ENCODE results near the gene SCYL3. TPM values are rescaled to one million over a fixed set of nuclear protein-coding genes. Genes with fewer than 3 reads are reported as not detected.

SCYL3 gene
- polyA plus RNA-seq, 3 donors, result 2.3 to 4.9 (median 3.6) TPM

- no peaks in the 10 kb centered on the region for H3K36me3 Mint-ChIP-seq
- peaks cover 7 to 11% of the 10 kb centered on the region in 2 donors for H3K4me1 ChIP-seq (ENCODE audit: control insufficient read depth in 1 of 2, insufficient read depth in 2 of 2, low read length in 2 of 2)
- H3K9me3 ChIP-seq (replicated peaks in 1 of 2; ENCODE audit: control insufficient read depth in 1 of 2, insufficient read depth in 1 of 2, low read length in 2 of 2), result no peaks in the 10 kb centered on the region
- TF ChIP-seq CTCF (IDR thresholded peaks at IDR 0.05), result no peak
- H3K27me3 ChIP-seq (ENCODE audit: control insufficient read depth in 2 of 2, insufficient read depth in 2 of 2, low read length in 2 of 2), result peaks cover 6% of the 10 kb centered on the region in 2 donors
- H3K27ac ChIP-seq (ENCODE audit: low read depth in 1 of 2, low read length in 2 of 2), result no peak overlapping the region
- H3K27me3 Mint-ChIP-seq (ENCODE audit: low read depth in 3 of 3), result peaks cover 13 to 26% (median 17%) of the 10 kb centered on the region in 3 donors
- no peaks in the 10 kb centered on the region for H3K79me2 ChIP-seq (ENCODE audit: insufficient read depth, low read length)
- H3K4me1 Mint-ChIP-seq, result peaks cover 16% of the 10 kb centered on the region
- no peak overlapping the region for H3K4me3 ChIP-seq (replicated peaks in 1 of 3; ENCODE audit: low read depth in 2 of 3, low read length in 3 of 3)
- intact Hi-C loops (cut with micrococcal nuclease), result no loop called here
- no peak overlapping the region for H3K4me3 Mint-ChIP-seq
- H3K9me3 Mint-ChIP-seq, result peaks cover 0 to 14% (median 2%) of the 10 kb centered on the region in 7 donors
- H2AFZ ChIP-seq (ENCODE audit: insufficient read depth, low read depth, low read length, poor library complexity, severe bottlenecking), result no peak overlapping the region
- H3K4me2 ChIP-seq (replicated peaks; ENCODE audit: extremely low read depth, low read length, poor library complexity, severe bottlenecking), result no peak overlapping the region
- H3K36me3 ChIP-seq (replicated peaks in 1 of 2; ENCODE audit: control insufficient read depth in 1 of 2, insufficient read depth in 2 of 2, low read length in 2 of 2), result no peaks in the 10 kb centered on the region
- H4K20me1 ChIP-seq (ENCODE audit: insufficient read depth, low read length), result no peaks in the 10 kb centered on the region
- no peak overlapping the region for H3K27ac Mint-ChIP-seq
- no peak overlapping the region for H3K9ac ChIP-seq (ENCODE audit: insufficient read depth, low read length, poor library complexity, severe bottlenecking)
- DNase-seq, result no peak
These were observed 7.4 kb upstream of the SCYL3 start for GRCh38 chr1:169901115-169901514.

DNA sequence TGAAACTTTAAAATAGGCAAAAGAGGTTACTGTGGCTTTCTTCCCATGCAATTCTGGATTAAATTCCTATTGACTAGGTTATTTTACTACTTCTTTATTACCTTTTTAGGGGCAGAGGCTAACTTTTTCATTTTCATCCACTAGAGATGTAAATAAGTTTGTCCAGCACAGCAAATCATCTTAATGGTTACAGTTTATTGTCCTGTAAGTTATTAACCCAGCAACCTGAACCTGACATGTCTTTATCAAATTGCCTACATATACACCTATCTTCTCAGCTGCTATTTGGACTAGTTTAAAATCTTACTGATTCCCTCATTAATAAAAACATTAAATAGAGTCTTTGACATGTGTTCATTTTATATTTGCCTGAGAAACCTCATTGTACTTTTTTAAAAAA is 6.9 kb upstream of the SCYL3 start:
- no peak for TF ChIP-seq CTCF (IDR thresholded peaks at IDR 0.05)
- H2AFZ ChIP-seq (ENCODE audit: insufficient read depth, low read depth, low read length, poor library complexity, severe bottlenecking), result no peak overlapping the region
- Mint-ChIP-seq H3K4me3 (no peak overlapping the region), H3K36me3 (no peaks in the 10 kb centered on the region), H3K4me1 (peaks cover 21% of the 10 kb centered on the region), H3K27ac (no peak overlapping the region), H3K27me3 (ENCODE audit: low read depth in 3 of 3) (peaks cover 13 to 27% (median 17%) of the 10 kb centered on the region in 3 donors), H3K9me3 (peaks cover 0 to 8% (median 2%) of the 10 kb centered on the region in 7 donors)
- H3K27ac ChIP-seq (ENCODE audit: low read depth in 1 of 2, low read length in 2 of 2), result no peak overlapping the region
- no peak overlapping the region for H3K4me2 ChIP-seq (replicated peaks; ENCODE audit: extremely low read depth, low read length, poor library complexity, severe bottlenecking)
- H3K27me3 ChIP-seq (ENCODE audit: control insufficient read depth in 2 of 2, insufficient read depth in 2 of 2, low read length in 2 of 2), result peaks cover 6% of the 10 kb centered on the region in 2 donors
- no peaks in the 10 kb centered on the region for H4K20me1 ChIP-seq (ENCODE audit: insufficient read depth, low read length)
- no peak for DNase-seq
- peaks cover 7 to 17% of the 10 kb centered on the region in 2 donors for H3K4me1 ChIP-seq (ENCODE audit: control insufficient read depth in 1 of 2, insufficient read depth in 2 of 2, low read length in 2 of 2)
- no peaks in the 10 kb centered on the region for H3K79me2 ChIP-seq (ENCODE audit: insufficient read depth, low read length)
- H3K36me3 ChIP-seq (replicated peaks in 1 of 2; ENCODE audit: control insufficient read depth in 1 of 2, insufficient read depth in 2 of 2, low read length in 2 of 2), result no peaks in the 10 kb centered on the region
- H3K4me3 ChIP-seq (replicated peaks in 1 of 3; ENCODE audit: low read depth in 2 of 3, low read length in 3 of 3), result no peak overlapping the region
- intact Hi-C loops (cut with micrococcal nuclease), result no loop called here
- no peak overlapping the region for H3K9ac ChIP-seq (ENCODE audit: insufficient read depth, low read length, poor library complexity, severe bottlenecking)
- no peaks in the 10 kb centered on the region for H3K9me3 ChIP-seq (replicated peaks in 1 of 2; ENCODE audit: control insufficient read depth in 1 of 2, insufficient read depth in 1 of 2, low read length in 2 of 2)
